PFSK-1 (cell line): ENCODE results near the gene CPA4.

Source experiments
- FOXP2 ChIP-seq: optimal IDR thresholded peaks from 2 replicates; pipeline ENCODE3; 2011; ENCODE audit warnings: borderline replicate concordance, control low read depth, inconsistent platforms; ENCODE audit not compliant: insufficient read depth; ENCODE audit errors: extremely low read length, extremely low read depth
- POLR2AphosphoS5 ChIP-seq: IDR thresholded peaks from 2 replicates; pipeline ENCODE4 v1.6.1; 2012; ENCODE audit warnings: low read depth, mild to moderate bottlenecking, control low read depth, low read length, moderate library complexity
- SIN3A ChIP-seq: IDR thresholded peaks from 2 replicates; pipeline ENCODE4 v1.6.1; 2012; ENCODE audit warnings: mild to moderate bottlenecking, low read length, moderate library complexity, borderline replicate concordance; ENCODE audit not compliant: insufficient read depth
- TAF1 ChIP-seq: IDR thresholded peaks from 2 replicates; pipeline ENCODE4 v1.6.1; 2012; ENCODE audit warnings: low read length, control low read depth, borderline replicate concordance; ENCODE audit not compliant: insufficient read depth
- TF ChIP-seq, protein P1 (sequence below), 2 experiments: IDR thresholded peaks; 2 replicates each; pipeline versions ENCODE4 v1.6.1 to v1.8.0; 2011 to 2012; ENCODE audit warnings: low read depth in 2 of 2, low read length in 2 of 2, control low read depth in 1 of 2, inconsistent platforms in 1 of 2, mild to moderate bottlenecking in 1 of 2, moderate library complexity in 1 of 2; ENCODE audit not compliant: insufficient read depth in 1 of 2

DNA sequence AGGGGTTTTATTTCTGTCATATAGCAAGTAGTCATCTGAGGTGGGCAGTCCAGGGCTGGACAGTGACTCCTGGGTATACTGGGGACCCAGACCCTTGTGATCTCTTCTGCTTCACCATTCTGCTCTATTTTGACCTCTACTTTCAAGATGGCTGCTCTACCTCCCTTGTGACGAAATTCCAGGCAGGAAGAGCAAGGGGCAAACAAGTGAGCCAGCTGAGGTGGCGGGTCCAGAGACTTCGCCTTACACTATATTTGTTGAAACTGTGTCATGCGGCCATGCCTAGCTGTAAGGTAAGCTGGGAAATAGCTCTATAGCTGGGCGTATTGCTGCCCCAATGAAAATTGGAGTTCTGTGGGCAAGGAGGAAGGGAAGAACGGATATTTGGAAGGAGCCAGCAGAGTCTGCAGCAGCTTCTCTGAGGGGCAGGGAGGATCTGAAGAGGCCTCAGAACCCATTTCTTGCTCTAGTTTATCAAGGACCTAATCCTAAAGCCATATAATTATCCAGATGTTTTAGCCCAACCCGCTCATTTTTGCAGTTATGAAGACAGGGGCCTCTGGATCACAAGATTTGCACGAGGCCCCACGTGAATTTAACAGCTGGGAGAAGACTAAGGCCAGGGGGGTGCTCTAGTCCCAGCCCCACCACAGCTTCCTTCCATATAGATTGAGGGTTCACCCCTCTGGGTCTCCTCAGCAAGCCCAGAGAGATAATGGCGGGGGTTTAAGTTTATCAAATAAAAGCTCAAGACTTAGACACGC is 79.6 kb downstream of the CPA4 start:
- TF ChIP-seq, protein P1, sequence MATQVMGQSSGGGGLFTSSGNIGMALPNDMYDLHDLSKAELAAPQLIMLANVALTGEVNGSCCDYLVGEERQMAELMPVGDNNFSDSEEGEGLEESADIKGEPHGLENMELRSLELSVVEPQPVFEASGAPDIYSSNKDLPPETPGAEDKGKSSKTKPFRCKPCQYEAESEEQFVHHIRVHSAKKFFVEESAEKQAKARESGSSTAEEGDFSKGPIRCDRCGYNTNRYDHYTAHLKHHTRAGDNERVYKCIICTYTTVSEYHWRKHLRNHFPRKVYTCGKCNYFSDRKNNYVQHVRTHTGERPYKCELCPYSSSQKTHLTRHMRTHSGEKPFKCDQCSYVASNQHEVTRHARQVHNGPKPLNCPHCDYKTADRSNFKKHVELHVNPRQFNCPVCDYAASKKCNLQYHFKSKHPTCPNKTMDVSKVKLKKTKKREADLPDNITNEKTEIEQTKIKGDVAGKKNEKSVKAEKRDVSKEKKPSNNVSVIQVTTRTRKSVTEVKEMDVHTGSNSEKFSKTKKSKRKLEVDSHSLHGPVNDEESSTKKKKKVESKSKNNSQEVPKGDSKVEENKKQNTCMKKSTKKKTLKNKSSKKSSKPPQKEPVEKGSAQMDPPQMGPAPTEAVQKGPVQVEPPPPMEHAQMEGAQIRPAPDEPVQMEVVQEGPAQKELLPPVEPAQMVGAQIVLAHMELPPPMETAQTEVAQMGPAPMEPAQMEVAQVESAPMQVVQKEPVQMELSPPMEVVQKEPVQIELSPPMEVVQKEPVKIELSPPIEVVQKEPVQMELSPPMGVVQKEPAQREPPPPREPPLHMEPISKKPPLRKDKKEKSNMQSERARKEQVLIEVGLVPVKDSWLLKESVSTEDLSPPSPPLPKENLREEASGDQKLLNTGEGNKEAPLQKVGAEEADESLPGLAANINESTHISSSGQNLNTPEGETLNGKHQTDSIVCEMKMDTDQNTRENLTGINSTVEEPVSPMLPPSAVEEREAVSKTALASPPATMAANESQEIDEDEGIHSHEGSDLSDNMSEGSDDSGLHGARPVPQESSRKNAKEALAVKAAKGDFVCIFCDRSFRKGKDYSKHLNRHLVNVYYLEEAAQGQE (IDR thresholded peaks at IDR 0.05; ENCODE audit: insufficient read depth in 1 of 2, low read depth in 2 of 2, low read length in 2 of 2): no peak
- TF ChIP-seq POLR2AphosphoS5: no peak
- TF ChIP-seq TAF1: no peak
- no peak for TF ChIP-seq SIN3A
- TF ChIP-seq FOXP2: no peak
